Effector memory CD4-positive, alpha-beta T cell (primary cell): Measurements from ENCODE around the gene BMP8A.
"Not testable (repeated sequence)": the region's sequence is repeated elsewhere in the genome, so short reads cannot be mapped to it uniquely, and the experiment has no call there.

Experiments used
- DNase-seq, 3 donors: peaks; one replicate each; pipeline ENCODE4 v3.0.0-alpha.2; 2020
- H3K27ac ChIP-seq: 2 replicates; pipeline ENCODE4 v1.7.0; 2013; ENCODE audit warnings: mild to moderate bottlenecking, low read length, moderate library complexity; ENCODE audit not compliant: insufficient read depth, poor library complexity, severe bottlenecking
- H3K27me3 ChIP-seq: replicated peaks from 2 replicates; pipeline ENCODE4 v1.7.0; 2013; ENCODE audit warnings: mild to moderate bottlenecking, low read length; ENCODE audit not compliant: insufficient read depth, control insufficient read depth, poor library complexity, severe bottlenecking
- H3K36me3 ChIP-seq: 2 replicates; pipeline ENCODE4 v1.7.0; 2013; ENCODE audit warnings: mild to moderate bottlenecking, low read length, moderate library complexity; ENCODE audit not compliant: control insufficient read depth, insufficient read depth
- H3K4me1 ChIP-seq: 2 replicates; pipeline ENCODE4 v1.7.0; 2013; ENCODE audit warnings: low read length, mild to moderate bottlenecking; ENCODE audit not compliant: control insufficient read depth, insufficient read depth, poor library complexity, severe bottlenecking
- H3K4me3 ChIP-seq: 2 replicates; pipeline ENCODE4 v1.7.0; 2013; ENCODE audit warnings: low read length, low read depth, mild to moderate bottlenecking; ENCODE audit not compliant: insufficient read depth, poor library complexity, severe bottlenecking
- H3K9me3 ChIP-seq: 2 replicates; pipeline ENCODE4 v1.7.0; 2013; ENCODE audit warnings: mild to moderate bottlenecking, low read length, moderate library complexity; ENCODE audit not compliant: control insufficient read depth

The BMP8A gene

GRCh38 chr1:39514710-39515124 lies 23.3 kb downstream of the BMP8A start:
- not testable (repeated sequence) for H3K4me3 ChIP-seq, H3K36me3 ChIP-seq, H3K27ac ChIP-seq, H3K9me3 ChIP-seq, H3K27me3 ChIP-seq, H3K4me1 ChIP-seq, DNase-seq

GRCh38 chr1:39515131-39516086 lies 24.0 kb downstream of the BMP8A start:
- H3K4me1 ChIP-seq, H3K27ac ChIP-seq, DNase-seq, H3K27me3 ChIP-seq, H3K4me3 ChIP-seq, H3K36me3 ChIP-seq, H3K9me3 ChIP-seq: not testable (repeated sequence)

DNA sequence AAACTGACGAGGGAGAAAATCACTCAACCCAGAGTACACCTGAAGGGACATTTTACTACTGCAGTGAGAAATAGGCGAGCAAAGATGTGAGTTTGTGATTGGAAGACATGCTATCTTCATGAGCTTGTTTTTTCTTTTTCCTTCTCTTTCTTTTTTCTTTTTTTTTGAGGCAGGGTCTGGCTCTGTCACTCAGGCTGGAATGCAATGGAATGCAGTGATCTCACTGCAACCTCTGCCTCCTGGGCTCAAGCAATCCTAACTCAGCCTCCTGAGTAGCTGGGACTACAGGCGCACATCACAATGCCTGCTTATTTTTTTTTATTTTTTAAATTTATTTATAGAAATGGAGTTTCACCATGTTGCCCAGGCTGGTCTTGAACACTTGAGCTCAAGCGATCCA lies 25.4 kb downstream of the BMP8A start:
- H3K9me3 ChIP-seq, H3K36me3 ChIP-seq, H3K4me3 ChIP-seq, H3K27me3 ChIP-seq, H3K27ac ChIP-seq, H3K4me1 ChIP-seq, DNase-seq: not testable (repeated sequence)

GRCh38 chr1:39517936-39518335 lies 26.5 kb downstream of the BMP8A start:
- not testable (repeated sequence) for H3K27ac ChIP-seq, H3K9me3 ChIP-seq, H3K4me3 ChIP-seq, H3K27me3 ChIP-seq, H3K36me3 ChIP-seq, H3K4me1 ChIP-seq, DNase-seq

DNA sequence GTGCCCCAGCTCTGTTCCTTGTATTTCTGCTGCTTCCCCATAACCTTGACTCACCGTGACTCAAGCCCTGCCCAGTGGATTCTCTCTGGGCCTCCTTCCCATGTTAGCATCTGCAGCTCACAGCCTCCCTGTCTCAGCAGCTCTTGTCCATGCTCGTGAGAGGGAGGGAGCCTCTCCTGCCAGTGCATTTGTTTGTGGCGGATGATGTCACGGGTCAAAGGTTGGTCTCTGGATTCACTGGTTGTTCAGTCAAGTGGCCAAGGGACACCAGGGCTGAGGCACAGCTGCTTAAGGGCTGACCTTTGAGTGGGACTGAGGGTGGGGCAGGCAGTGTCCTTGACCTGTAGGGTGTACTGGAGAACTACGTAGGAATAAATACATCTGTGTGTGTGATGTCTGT lies 27.9 kb downstream of the BMP8A start:
- not testable (repeated sequence) for H3K27ac ChIP-seq, H3K4me3 ChIP-seq, H3K9me3 ChIP-seq, H3K27me3 ChIP-seq, H3K4me1 ChIP-seq, H3K36me3 ChIP-seq, DNase-seq

GRCh38 chr1:39522221-39522620 lies 30.8 kb downstream of the BMP8A start:
- not testable (repeated sequence) for H3K4me1 ChIP-seq, DNase-seq, H3K27me3 ChIP-seq, H3K36me3 ChIP-seq, H3K4me3 ChIP-seq, H3K27ac ChIP-seq, H3K9me3 ChIP-seq

DNA sequence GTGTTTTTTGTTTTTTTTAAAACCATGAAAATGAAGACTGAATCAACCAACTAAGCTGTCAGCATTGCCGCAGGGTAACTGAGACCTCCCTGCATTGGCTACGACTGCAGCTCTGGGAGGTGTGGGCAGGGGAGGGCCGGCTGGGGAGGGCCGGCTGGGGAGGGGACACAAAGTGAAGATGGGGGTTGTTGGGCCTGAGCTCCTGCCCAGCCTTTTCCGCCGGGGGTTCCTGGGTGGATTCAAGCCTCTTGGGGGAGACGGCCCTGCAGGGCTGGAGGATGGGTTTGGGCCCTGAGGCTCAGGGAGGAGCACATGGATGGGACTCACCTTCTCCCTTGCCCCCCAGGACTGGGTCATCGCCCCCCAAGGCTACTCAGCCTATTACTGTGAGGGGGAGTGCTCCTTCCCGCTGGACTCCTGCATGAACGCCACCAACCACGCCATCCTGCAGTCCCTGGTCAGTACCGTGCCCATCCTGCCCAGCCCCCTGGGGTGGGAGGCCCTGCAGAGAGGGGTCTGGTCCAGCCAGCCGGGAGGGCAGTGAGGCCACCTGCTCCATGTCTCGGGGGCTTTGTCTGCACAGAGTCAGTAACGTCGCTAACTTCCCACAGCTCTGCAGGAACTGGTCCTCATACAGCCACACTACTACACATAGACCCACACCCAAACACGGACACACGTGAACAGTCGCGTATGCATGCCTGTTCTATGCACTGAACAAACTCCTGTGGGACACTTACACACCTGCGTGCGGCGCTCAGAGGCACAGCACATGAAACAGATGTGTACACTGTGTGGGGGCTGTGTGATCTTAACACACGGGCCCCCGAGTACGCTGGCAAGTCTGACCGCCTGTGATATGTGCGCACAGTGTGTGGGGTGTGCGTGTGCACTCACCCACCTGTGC lies 31.5 kb downstream of the BMP8A start:
- Histone ChIP-seq H3K4me1 (no peaks in the 10 kb centered on the region), H3K27ac (no peak overlapping the region), H3K36me3 (peaks cover 2% of the 10 kb centered on the region), H3K4me3 (no peak overlapping the region), H3K27me3 (no peaks in the 10 kb centered on the region), H3K9me3 (no peaks in the 10 kb centered on the region)
- no peak for DNase-seq

GRCh38 chr1:39524171-39524570 lies 32.7 kb downstream of the BMP8A start:
- H3K36me3 ChIP-seq, result peaks cover 10% of the 10 kb centered on the region
- H3K27ac ChIP-seq, result no peak overlapping the region
- H3K9me3 ChIP-seq, result no peaks in the 10 kb centered on the region
- DNase-seq, result no peak
- H3K4me3 ChIP-seq, result no peak overlapping the region
- H3K27me3 ChIP-seq, result no peaks in the 10 kb centered on the region
- H3K4me1 ChIP-seq, result no peaks in the 10 kb centered on the region

DNA sequence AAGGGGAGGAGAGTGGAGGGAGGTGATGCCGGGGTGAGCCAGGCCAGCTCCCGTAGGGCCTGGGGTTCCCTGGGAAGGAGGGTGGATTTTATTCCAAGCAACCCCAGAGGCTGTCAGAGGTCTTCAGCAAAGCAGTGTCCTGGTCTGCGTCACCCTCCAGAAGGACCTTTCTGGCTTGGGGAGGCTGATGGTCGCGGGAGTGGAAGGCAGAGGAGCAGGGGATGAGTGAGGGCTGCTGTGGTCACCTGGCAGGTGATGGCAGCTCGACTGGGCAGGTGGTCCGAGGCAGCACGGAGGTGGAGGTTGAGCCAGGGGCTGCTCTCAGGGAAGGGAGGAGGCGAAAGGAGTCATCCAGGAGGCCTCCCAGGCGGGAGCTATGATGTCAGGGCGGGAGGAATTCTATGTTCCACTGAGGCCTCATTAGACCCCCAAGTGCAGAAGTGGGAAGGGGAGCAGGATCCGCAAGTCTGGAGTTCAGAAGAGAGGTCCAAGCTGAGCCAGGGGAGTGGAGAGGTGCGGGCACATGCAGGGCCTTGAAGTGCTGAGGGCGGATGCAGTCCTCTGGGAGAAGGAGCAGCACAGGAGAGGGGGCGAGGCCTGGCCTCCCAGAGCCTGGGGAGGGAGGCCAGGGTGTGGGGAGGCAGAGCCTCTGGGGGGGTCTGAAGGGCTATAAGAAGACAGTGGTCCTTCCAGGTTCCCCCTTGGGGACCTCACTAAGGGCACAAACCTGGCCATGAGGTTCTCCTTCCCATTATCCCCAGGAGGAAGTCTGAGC lies 33.3 kb downstream of the BMP8A start:
- H3K4me1 ChIP-seq, result no peaks in the 10 kb centered on the region
- H3K27me3 ChIP-seq, result no peaks in the 10 kb centered on the region
- DNase-seq, result no peak
- H3K36me3 ChIP-seq, result peaks cover 13% of the 10 kb centered on the region
- H3K4me3 ChIP-seq, result no peak overlapping the region
- no peak overlapping the region for H3K27ac ChIP-seq
- no peaks in the 10 kb centered on the region for H3K9me3 ChIP-seq
